NCI-H128 (cell line): Measurements from ENCODE around the gene TPSB2.
"Not testable (repeated sequence)": the region's sequence is repeated elsewhere in the genome, so short reads cannot be mapped to it uniquely, and the experiment has no call there.

Experiments used
- DNase-seq: peaks from one replicate; lab custom pipeline; 2025; ENCODE audit not compliant: unreplicated experiment; lab: John Stamatoyannopoulos, UW

TPSB2 gene

GRCh38 chr16:1185460-1186207, 44.4 kb downstream of the TPSB2 start:
- not testable (repeated sequence) for DNase-seq

GRCh38 chr16:1184980-1185379, 45.0 kb downstream of the TPSB2 start:
- DNase-seq, result no peak

GRCh38 chr16:1184156-1184868, 45.7 kb downstream of the TPSB2 start:
- DNase-seq, result no peak

GRCh38 chr16:1182950-1183907, 46.8 kb downstream of the TPSB2 start:
- no peak for DNase-seq

DNA sequence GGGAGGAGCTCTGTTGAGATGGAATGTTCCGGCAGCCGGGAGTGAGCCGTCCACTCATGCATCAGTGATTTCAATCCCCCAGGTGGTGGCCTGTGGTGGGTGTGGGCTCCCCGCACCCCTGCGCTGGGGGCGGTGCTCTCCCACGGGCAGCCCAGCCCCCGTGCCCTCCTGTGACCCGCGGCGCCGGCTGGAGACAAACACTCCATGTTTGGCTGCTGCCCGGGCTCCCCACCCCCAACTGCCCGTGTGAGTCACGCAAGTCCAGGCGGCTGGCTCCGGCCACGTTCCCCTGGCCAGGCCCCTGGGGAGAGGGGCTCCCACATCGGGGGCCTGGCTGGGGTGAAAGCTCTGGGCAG, 47.7 kb downstream of the TPSB2 start:
- no peak for DNase-seq

DNA sequence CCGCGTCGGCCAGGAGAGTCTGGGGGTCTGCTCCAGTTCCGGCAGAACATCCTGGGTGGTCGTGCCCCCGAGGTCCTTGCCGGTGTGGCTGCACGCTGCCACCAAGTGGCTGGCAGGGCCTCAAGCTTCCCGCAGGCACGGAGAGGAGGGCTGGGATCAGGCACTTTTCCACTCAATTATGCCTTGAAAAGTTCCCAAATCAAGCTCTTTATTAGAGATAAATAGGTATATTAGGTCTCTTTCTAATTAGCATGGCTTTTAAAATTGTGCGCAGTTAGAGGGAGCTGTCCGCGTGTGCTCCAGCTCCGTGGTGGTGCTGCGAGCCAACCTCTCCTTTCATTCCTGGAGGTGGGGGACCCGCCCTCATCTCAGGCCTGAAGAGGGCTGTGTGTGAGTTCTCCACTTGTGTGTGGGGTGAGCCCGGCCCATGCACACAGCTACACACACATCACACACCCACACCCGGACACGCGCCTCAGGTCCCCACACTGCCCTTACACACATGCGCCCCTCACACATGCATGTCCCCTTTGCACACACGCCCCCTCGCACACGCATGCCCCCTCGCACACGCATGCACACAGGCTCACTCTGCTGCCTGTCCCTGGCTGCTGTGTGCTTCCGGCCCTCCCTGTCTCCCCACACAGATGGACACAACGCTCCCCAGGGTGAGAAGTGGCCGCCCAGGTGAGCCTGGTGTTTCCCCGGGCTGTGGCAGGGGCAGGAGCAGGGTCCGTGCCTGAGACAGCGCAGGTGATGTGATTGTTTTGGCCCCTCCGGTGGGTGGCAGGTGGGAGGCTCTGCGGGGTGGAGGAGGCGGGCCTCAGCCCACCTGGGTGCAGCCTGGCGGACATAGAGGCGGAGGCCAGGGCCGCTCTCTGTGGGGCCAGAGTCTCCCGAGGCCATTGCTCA, 48.3 kb downstream of the TPSB2 start:
- DNase-seq, result no peak

GRCh38 chr16:1180549-1181403, 49.2 kb downstream of the TPSB2 start:
- DNase-seq, result no peak
